ENCODE data around the gene HINFP.

DNA sequence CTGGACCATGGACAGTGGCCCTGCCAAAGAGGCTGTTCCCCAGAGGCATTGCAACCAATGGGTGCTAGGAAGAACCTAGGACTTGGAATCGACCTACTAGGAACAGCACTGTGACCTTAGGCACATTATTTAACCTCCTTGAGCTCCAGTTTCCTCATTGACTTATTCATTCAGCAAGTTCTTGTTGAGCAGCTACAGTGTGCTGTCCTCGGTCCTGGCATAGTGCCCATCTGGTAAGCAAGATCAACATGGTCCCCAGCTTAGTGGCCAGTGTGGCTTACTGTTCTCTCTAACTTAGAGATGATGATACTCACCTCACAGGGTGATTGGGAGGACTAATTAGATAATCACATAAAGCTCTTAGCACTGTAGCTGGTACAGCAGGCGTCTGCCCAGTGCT, 35.7 kb downstream of the HINFP start:
- no peak for TF ChIP-seq POLR2AphosphoS5 (IDR thresholded peaks at IDR 0.05; ENCODE audit: low read depth)
- TF ChIP-seq, protein P1, sequence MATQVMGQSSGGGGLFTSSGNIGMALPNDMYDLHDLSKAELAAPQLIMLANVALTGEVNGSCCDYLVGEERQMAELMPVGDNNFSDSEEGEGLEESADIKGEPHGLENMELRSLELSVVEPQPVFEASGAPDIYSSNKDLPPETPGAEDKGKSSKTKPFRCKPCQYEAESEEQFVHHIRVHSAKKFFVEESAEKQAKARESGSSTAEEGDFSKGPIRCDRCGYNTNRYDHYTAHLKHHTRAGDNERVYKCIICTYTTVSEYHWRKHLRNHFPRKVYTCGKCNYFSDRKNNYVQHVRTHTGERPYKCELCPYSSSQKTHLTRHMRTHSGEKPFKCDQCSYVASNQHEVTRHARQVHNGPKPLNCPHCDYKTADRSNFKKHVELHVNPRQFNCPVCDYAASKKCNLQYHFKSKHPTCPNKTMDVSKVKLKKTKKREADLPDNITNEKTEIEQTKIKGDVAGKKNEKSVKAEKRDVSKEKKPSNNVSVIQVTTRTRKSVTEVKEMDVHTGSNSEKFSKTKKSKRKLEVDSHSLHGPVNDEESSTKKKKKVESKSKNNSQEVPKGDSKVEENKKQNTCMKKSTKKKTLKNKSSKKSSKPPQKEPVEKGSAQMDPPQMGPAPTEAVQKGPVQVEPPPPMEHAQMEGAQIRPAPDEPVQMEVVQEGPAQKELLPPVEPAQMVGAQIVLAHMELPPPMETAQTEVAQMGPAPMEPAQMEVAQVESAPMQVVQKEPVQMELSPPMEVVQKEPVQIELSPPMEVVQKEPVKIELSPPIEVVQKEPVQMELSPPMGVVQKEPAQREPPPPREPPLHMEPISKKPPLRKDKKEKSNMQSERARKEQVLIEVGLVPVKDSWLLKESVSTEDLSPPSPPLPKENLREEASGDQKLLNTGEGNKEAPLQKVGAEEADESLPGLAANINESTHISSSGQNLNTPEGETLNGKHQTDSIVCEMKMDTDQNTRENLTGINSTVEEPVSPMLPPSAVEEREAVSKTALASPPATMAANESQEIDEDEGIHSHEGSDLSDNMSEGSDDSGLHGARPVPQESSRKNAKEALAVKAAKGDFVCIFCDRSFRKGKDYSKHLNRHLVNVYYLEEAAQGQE (IDR thresholded peaks at IDR 0.05; ENCODE audit: insufficient replicate concordance, low read depth): peak; percentile 81
- TF ChIP-seq, protein P2, sequence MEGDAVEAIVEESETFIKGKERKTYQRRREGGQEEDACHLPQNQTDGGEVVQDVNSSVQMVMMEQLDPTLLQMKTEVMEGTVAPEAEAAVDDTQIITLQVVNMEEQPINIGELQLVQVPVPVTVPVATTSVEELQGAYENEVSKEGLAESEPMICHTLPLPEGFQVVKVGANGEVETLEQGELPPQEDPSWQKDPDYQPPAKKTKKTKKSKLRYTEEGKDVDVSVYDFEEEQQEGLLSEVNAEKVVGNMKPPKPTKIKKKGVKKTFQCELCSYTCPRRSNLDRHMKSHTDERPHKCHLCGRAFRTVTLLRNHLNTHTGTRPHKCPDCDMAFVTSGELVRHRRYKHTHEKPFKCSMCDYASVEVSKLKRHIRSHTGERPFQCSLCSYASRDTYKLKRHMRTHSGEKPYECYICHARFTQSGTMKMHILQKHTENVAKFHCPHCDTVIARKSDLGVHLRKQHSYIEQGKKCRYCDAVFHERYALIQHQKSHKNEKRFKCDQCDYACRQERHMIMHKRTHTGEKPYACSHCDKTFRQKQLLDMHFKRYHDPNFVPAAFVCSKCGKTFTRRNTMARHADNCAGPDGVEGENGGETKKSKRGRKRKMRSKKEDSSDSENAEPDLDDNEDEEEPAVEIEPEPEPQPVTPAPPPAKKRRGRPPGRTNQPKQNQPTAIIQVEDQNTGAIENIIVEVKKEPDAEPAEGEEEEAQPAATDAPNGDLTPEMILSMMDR (IDR thresholded peaks at IDR 0.05; ENCODE audit: insufficient read depth, low read length): no peak

All from HL-60 (cell line).